ENCODE results near the gene MUS81. TPM values are rescaled to one million over a fixed set of nuclear protein-coding genes. Genes with fewer than 3 reads are reported as not detected.

MUS81 gene
- total and polyA plus RNA-seq, 2 of the 13 experiments (the other 11 are each of a cell fraction or from before 2014, with no cell fraction given): 25.6 to 30.2 TPM

- TF ChIP-seq TBL1XR1 (IDR thresholded peaks at IDR 0.05; ENCODE audit: borderline replicate concordance, low read length, partially characterized antibody): no peak
- no peak for TF ChIP-seq EHMT2 (IDR thresholded peaks at IDR 0.05; ENCODE audit: borderline replicate concordance, low read depth, low read length)
- TF ChIP-seq PCBP1 (IDR thresholded peaks at IDR 0.05; ENCODE audit: borderline replicate concordance, low read depth, low read length): no peak
- TF ChIP-seq ZBTB14 (CRISPR knock-in tag; IDR thresholded peaks at IDR 0.05): peak; percentile 90
- TF ChIP-seq MXI1 (IDR thresholded peaks at IDR 0.05; ENCODE audit: borderline replicate concordance, low read depth, low read length): peak; percentile 90; the same call in 1 of the 3 replicates
- TF ChIP-seq ZNF709 (CRISPR knock-in tag; IDR thresholded peaks at IDR 0.05): peak; percentile 96
- peak; percentile 70 for TF ChIP-seq NRL (CRISPR knock-in tag; IDR thresholded peaks at IDR 0.05; ENCODE audit: borderline replicate concordance)
- TF ChIP-seq, protein P1, sequence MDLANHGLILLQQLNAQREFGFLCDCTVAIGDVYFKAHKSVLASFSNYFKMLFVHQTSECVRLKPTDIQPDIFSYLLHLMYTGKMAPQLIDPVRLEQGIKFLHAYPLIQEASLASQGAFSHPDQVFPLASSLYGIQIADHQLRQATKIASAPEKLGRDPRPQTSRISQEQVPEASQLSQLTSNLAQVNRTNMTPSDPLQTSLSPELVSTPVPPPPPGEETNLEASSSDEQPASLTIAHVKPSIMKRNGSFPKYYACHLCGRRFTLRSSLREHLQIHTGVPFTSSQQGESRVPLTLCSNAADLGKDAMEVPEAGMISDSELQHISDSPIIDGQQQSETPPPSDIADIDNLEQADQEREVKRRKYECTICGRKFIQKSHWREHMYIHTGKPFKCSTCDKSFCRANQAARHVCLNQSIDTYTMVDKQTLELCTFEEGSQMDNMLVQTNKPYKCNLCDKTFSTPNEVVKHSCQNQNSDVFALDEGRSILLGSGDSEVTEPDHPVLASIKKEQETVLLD (CRISPR knock-in tag; IDR thresholded peaks at IDR 0.05; ENCODE audit: low read depth): peak; percentile 83
- TF ChIP-seq SMAD9 (CRISPR knock-in tag; IDR thresholded peaks at IDR 0.05): no peak
- TF ChIP-seq SMAD1 (CRISPR knock-in tag; IDR thresholded peaks at IDR 0.05; ENCODE audit: borderline replicate concordance, low read depth): peak; percentile 68; the same call in 1 of the 2 replicates
- TF ChIP-seq FOXM1 (CRISPR knock-in tag; IDR thresholded peaks at IDR 0.05): 0 out of 2 replicates have a peak, but pooled peaks have one; percentile 65
- TF ChIP-seq GATA4 (IDR thresholded peaks at IDR 0.05; ENCODE audit: borderline replicate concordance, low read depth): 0 out of 2 replicates have a peak, but pooled peaks have one; percentile 40
- no peak for TF ChIP-seq NFATC3 (CRISPR knock-in tag; IDR thresholded peaks at IDR 0.05)
- TF ChIP-seq NPAS2 (CRISPR knock-in tag; IDR thresholded peaks at IDR 0.05; ENCODE audit: borderline replicate concordance): 0 out of 2 replicates have a peak, but pooled peaks have one; percentile 57
- peak; percentile 75; the same call in 1 of the 2 replicates for TF ChIP-seq ZBTB43 (CRISPR knock-in tag; conservative IDR thresholded peaks at IDR 0.05)
- TF ChIP-seq SIN3A (IDR thresholded peaks at IDR 0.05; ENCODE audit: borderline replicate concordance, low read depth, low read length): peak; percentile 49; the same call in 1 of the 2 replicates
- no peak; the same call in 1 of the 2 replicates for TF ChIP-seq REL (CRISPR knock-in tag; conservative IDR thresholded peaks at IDR 0.05)
- TF ChIP-seq, protein P2, sequence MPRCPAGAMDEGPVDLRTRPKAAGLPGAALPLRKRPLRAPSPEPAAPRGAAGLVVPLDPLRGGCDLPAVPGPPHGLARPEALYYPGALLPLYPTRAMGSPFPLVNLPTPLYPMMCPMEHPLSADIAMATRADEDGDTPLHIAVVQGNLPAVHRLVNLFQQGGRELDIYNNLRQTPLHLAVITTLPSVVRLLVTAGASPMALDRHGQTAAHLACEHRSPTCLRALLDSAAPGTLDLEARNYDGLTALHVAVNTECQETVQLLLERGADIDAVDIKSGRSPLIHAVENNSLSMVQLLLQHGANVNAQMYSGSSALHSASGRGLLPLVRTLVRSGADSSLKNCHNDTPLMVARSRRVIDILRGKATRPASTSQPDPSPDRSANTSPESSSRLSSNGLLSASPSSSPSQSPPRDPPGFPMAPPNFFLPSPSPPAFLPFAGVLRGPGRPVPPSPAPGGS (CRISPR knock-in tag; IDR thresholded peaks at IDR 0.05): peak; percentile 85; the same call in 1 of the 2 replicates
- TF ChIP-seq, protein P3, sequence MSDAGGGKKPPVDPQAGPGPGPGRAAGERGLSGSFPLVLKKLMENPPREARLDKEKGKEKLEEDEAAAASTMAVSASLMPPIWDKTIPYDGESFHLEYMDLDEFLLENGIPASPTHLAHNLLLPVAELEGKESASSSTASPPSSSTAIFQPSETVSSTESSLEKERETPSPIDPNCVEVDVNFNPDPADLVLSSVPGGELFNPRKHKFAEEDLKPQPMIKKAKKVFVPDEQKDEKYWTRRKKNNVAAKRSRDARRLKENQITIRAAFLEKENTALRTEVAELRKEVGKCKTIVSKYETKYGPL (CRISPR knock-in tag; IDR thresholded peaks at IDR 0.05): peak; percentile 40; the same call in 1 of the 2 replicates
- peak; percentile 89 for TF ChIP-seq POLR2AphosphoS5 (IDR thresholded peaks at IDR 0.05; ENCODE audit: low read depth, low read length)
- no peak for TF ChIP-seq NFIC (IDR thresholded peaks at IDR 0.05; ENCODE audit: low read length)
- 0 out of 2 replicates have a peak, but pooled peaks have one; percentile 43 for TF ChIP-seq ZNF703 (CRISPR knock-in tag; IDR thresholded peaks at IDR 0.05; ENCODE audit: borderline replicate concordance)
Observed at GRCh38 chr11:65890324-65891218, 30.3 kb downstream of the MUS81 start, which contains the start of gene CCDC85B (continued).

Data from HepG2 (cell line).